Measurements from ENCODE around the gene NKRF.

GRCh38 chrX:119635799-119636198 is 29.6 kb upstream of the NKRF start:
- TF ChIP-seq CTCF (IDR thresholded peaks at IDR 0.05) (no peak), POLR2A (IDR thresholded peaks at IDR 0.05) (no peak)
